Measurements from ENCODE around the gene SULT1C3.

Gene SULT1C3

DNA sequence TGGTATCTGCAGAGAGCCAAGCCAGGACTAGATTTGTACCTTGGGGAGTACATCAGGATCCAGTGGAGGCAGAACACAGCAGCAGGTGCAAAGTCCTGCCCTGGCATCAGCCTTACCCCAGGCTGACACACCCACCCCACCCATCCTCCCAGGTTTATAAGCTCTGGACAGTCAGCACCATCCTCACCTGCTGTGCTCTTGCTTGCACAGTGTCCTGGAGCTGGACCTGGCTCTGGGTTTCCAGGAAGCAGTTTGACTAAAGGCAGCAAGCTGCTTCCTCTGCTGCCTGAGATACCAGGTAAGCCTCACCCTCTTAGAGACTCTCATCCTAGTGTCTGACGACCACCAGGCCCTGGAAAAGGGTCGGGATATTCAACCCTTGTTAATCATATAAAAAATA is at the start of gene SULT1C3:
Gene SULT1C3 (plus strand): TSS at position 183 of the 400 bp plus-strand sequence. CDS start 7,227 bp downstream, outside the sequence.
- DNase-seq, result no peak

DNA sequence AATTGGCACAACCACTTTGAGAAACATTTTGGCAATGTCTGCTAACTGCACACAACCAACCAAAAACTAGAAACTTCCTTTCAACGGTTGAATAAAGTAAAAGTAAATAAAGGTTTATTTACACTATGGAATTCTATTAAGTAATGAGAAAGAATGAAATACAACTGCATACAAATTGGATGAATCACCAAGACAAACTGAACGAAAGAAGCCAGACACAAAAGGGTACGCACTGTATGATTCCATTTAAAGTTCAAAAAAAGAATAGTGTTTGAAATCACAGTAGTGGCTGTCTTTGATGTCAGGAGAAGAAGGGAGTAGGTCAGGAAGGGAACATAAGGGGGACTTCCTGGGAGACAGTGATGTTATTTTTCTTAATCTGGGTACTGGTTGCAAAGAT is 46.5 kb upstream of the SULT1C3 start:
- no peak for DNase-seq

DNA sequence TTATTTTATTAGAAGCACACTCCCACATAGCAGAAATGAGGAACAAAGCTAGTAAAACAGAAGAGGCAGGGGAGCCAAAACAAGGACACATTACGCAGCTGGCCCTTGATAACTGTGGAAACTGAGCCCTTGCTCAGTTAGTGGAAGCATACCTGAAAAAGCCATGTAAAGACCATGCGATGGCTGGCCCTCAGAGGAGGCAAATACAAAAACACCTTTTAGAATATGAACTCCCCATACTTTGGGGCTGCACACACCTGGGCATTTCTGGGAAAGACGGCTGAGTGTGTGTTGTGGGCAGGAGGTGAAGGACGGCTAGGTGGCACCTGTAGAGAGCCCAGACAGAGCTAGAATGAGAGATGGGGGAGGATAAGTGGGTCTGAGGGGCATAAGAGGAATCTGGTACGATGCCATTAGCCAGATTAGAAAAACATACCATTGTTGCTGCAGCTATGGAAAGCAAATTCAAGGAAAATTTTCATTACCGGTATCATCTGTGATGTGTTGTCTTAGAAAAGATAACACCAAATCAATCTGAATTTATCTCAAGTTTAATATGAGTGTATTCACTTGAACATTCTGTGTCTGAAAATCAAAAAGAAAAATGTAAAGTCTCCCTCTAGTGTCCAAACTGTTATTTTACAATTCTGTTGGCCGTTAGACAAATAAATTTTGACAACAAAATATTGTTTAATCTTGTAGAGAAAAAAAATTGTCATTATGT is 45.2 kb upstream of the SULT1C3 start:
- DNase-seq, result peak; percentile 54

DNA sequence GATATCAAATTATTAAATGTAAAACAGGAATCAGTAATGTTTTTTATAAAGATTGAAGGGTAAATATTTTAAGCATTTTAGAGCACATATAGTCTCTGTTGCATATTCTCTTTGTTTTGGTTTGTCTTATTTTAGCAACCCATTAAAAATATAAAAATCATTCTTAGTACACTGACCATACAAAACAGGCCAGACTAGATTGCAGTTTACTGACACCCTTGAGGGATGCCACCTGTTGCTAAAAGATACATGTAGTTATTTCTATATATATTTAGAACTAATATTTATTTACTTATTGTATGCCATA is 44.7 kb upstream of the SULT1C3 start:
- DNase-seq, result no peak

DNA sequence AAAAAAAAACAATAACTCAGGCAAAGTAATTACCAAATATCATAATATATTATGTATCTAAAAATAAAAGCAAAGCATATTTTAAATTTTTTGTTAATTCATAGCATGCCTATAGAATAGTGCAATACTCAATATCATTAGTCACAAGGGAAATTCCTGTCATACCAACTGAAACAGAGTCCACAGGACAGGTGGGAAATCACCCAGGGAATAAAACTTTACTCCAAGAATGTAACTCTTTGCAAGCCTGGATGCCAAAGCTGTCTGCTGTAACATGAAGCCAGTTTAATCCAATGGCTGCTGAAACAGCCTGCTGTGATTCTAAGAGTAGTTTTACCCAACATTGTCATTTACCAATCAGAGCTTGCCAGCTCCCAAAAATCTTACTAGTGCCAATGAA is 40.0 kb upstream of the SULT1C3 start:
- DNase-seq, result no peak

DNA sequence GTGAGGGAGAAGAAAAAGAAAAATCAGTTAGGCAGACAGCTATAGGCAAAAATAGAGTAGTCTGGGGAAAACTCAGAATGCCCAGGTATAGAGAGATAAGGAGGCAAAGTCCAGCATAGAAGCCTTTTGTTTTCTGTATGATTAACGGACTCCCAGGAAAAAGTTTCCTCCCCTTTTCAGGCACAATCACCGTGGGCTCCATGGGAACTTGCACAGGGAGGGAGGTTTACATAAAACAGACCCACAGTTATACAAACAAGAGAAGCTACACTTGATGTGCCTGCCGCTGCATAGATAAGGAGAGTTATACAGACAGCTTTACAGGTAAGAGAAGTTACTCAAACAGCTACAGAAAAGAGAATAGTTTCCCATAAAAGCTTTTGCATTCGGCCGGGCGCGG is 39.2 kb upstream of the SULT1C3 start:
- DNase-seq, result no peak

DNA sequence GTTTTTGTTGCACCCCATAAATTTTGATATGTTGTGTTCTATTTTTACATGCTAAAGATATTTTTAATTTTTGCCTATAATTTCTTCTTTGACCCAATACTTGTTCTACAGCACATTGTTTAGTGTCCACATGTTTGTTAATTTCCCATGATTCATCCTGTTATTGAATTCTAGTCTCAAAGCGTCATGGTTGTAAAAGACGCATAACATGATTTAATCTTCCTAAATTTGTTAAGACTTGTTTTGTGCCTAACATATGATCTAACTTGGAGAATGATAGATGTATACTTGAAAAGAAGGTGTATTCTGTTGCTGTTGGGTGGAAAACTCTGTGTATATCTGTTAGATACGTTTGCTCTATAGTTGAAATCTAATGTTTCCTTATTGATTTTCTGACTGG is 27.1 kb upstream of the SULT1C3 start:
- no peak for DNase-seq

DNA sequence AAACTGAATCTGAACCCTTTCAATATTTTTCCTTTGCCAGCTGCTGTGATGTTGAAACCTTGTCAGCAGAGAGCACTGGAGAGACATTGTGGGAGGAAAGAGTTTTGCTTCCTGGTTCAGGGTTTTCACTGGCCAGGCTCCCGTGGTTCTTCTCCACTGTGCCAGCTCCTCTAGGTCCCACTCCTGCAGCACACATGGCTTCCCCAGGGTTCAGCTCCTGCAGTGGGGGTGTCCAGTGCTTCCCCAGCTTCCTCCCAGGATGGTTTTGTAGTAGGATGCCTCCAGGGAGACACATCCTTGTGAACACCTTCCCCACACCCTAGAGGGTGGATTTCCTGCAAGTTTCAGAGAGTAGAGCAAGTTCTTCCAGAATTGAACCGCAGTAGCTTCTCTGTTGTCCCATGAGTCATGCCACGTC is 24.0 kb upstream of the SULT1C3 start:
- DNase-seq, result peak; percentile 49

DNA sequence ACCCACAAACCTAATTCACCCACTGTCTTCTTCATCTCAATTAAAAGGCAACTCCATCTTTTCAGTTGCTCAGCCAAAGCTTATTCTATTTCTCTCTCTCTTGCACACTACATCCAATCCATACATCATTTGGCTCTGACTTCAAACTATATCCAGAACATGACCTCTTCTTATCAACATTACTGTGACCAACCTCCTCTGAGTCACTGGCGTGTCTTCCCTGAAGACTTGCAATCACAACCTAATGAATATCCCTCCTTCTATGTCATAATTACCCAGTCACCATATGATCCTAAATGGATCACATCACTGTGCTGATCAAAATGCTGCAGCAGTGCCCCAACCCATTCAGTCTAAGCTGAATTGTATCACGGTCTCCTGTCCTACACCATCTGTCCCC is 22.6 kb upstream of the SULT1C3 start:
- no peak for DNase-seq

DNA sequence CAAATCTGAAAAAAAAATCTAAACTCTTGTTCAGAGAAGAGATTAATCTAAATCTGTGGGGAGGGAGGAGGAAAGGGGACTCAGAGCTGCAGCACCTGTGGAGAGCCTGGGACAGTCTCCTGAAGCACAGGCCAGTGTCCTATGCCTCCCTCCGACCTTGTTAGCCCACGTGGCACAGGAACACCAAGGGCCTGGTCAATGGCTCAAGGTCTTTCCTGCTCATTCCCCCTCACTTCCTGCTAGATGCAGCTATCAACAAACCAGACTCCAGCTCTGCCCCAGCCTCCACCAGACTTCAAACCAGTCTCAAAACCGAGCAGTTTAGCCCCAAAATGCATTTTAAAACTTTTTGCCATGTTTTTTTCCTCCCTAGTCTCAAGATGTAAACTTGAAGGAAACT is 20.1 kb upstream of the SULT1C3 start:
- DNase-seq, result no peak

DNA sequence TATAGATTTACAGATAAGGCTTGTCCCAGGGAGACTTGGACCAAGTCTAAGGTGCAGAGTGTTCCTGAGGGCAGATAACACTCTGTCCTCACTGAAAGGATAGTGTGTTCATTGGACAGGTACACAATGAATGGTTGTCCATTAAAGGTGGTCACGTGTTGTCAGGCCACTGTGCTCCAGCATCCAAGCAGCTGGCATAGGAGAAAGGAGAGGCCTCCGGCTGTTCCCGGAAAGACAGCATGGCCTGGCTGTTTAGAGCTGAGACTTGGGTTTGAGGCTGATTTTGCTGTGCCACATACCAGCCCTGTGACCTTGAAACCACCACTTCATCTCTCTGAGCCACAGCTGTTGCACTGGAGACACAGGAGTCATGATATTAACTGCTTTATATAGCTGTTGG is 19.6 kb upstream of the SULT1C3 start:
- no peak for DNase-seq

DNA sequence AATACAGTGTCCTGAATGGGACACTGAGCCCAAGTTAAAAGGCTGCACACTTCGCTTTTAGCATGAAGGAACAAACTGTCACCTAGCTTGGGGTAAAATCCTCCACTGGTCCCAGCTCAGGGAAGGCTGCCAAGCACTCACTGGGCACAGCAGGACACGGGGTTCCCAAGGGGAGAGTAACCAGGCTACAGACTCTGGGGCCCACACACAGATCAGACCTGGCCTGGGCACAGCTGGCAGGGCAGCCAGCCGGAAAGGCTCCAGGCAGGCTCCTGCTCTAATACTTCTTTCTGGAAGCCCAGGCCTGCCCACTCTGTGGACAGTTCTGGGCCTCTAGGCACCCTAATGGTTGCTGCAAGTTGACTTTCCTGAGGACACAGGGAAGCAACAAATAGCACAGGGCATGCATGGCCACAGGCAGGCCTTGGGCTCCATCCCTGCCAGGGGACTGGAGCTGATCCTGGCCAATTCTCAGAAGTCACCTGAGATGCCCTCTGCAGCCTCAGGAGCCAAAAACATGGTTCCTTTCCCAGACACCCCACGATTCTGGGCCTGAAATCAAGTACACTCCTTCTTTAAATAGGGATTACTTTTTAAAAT is 18.7 kb upstream of the SULT1C3 start:
- no peak for DNase-seq

DNA sequence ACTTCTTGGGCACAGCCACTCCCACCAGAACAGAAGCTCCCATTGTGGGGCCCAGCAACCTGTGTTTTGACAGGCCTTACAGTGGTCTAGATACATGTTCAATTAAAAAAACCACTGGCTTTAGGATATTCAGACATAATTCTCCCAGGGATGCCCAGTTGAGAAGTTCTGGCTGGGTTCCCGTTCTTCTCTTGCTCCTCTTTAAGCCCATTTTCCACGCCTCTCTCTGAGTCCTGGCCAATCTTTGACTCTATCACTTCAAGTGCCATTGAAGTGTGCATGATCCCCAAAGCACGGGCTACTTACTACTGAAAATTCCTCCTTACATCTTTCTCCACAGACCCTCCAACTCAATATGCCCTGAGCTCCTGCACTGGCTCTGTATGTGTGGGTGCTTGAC is 17.5 kb upstream of the SULT1C3 start:
- DNase-seq, result no peak

DNA sequence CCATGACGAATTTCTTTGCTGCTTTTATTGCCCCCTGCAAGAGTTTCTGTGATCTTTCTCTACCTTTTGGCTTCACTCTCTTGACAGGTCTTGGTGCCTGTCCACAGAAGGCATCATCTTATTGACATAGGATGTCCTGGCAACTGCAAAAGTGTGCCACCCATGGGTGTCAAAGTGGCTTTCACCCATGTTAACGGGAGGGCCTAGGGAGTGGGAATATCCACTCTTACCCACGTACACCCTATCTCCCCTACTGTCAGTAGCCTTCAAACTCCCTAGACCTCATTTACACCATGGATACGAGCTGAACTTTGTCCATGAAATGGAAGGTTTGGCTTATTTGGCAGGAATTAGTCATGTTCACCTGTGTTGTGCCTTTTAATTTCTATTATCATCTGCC is 16.2 kb upstream of the SULT1C3 start:
- DNase-seq, result no peak

DNA sequence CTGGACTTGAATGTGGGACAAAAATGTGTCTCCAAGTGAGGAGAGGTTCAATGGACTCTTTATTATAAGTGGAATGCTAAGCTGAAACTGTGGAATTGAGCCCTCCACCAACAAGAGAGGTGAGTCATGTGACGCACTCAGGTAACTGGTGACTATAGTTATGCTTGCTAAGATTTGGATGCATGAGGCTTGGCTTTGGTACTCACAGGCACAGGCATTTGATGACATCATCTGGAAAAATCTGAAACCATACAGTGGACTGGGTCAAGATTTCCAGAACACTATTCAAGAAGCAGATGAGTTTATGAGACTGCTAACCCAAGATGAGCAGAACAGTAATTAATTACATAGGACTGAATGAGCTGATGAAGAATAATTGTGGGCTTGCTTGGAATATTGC is 15.7 kb upstream of the SULT1C3 start:
- DNase-seq, result no peak

DNA sequence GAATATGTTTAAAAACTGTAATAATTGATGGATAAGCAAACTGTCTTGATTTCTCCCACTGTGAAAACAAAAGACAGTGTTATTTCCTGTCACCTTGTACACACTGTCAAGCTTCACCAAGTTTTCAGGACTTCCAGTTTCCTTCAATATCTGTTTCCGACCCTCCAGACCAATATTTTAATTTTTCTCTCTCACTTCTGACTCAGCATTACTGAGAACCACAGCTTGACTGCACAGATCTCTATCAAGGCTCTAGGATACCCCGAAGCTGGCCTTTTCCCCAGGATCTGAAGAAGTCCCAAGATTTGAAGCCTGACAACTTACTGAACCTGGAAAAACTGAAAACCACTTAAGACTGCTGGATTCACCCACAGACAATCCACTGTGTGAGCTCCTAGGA is 13.2 kb upstream of the SULT1C3 start:
- DNase-seq, result no peak

DNA sequence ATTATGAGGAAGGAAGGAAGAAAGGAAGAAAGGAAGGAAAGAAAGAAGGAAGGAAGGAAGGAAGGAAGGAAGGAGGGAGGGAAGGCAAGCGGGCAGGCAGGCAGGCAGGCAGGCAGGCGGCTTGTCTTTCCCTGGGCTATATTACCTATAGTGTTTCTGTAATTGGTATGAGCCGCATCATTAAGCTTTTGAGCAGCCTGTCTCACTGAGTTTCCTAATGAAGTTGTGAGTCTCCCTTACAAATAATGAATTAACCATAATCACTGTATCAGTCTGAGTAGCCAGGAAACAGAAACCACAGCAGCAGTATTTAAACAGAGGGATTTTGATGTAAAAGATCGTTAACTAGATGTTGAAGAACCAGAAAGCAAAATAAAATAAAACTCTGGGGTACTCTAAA is 11.8 kb upstream of the SULT1C3 start:
- DNase-seq, result no peak

DNA sequence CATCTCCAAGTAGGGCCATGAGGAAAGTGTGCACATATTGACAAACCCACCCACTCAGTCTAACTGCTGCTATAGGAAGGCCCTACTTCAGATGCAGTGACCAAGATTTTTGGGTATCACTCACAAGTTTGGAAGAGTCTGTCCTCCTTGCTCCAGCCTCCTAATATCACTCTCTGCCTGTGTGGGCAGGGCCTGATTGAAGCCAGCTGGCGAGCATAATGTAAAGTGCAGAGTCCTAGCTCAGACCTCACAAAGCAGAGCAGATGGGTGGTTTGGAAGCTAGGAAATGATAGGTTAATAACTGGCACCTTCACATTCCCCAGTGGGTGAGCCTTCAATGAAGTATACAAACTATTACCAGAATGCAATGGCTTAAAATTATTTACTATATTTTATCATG is 11.2 kb upstream of the SULT1C3 start:
- DNase-seq, result no peak

DNA sequence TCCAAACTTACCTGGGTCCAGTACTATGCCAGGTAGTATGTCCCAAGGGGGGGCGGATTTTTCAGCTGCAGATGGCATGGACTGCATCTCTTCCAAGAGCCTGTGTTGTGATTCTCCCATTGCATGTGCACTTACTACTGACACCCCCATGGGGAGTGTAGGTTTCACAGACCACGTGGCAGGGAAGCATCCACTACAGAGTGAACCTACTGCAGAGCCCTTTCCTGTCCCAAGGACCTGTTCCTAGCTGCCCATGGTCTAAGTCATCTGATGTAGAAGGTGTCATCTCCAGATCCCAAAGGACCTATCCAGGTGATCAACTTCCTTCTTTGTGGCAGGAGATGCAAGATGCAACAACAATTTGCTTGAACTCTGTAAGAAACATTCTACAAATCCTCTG is 9.9 kb upstream of the SULT1C3 start:
- no peak for DNase-seq

DNA sequence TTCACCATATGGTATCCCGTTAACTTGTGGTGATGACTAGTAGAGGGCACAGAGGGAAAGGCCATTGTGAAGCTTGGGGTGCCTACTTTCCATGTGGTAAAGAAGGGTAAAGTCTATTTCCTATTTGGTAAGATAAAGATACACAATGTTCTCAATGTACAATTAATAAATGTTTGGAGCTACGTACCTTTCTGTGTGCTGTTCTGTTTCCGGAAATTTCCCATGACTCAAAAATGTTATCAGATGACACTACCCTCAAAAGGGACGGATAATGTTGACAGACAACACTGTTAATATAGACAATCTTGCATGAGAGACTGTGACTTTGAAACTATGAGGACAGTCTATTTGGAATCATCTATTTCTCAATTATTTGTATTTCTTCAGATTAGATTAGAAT is 4.2 kb upstream of the SULT1C3 start:
- no peak for DNase-seq

DNA sequence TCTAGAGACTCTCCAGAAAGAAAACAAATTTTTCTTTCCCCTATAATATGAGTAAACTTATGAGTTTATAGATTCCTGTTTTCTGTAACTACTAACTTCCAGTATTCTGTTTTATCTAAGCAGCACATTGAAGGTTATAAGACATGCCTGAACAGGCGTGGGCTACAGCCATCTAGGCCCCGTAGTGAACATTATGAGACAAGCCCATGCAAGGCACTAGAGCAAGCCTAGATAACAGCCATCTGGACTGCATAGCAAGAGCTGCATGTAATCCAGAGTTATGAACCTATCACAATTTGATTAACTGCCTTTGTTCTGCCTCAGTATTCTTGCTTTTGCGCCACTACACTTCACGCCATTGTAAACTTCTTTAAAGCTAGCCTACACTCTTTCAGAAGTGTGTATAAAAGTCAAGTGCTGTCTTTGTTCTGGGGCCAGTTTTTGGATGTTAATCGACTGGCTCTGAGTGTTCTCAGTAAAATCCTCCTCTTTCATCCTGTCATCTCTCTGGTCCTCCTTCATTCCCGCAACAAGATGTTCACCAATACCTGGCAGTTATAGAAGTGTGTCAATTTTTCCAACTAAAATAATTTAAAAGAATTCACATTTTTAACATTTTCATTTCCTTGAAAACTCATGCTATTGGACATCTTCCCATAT is 3.0 kb upstream of the SULT1C3 start:
- DNase-seq, result no peak

DNA sequence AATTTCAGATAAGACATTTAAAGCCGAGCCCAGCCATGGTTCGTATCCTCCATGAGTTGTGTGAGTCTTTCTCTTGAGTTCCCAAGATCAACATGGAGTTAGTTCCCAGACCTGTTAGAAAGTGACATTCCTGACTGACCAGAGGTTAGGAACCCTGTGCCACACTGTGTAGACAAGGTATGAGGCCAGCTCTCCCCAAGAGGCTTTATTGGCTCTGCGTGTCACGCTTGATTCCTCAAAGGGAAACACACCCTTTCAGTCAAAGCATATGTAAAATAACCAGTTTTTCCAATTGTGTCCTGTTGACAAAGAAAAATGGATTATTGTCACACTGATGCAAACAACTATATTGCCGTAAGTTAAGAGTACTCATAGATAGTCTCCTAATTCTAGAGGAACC is 1.2 kb downstream of the SULT1C3 start:
- no peak for DNase-seq

DNA sequence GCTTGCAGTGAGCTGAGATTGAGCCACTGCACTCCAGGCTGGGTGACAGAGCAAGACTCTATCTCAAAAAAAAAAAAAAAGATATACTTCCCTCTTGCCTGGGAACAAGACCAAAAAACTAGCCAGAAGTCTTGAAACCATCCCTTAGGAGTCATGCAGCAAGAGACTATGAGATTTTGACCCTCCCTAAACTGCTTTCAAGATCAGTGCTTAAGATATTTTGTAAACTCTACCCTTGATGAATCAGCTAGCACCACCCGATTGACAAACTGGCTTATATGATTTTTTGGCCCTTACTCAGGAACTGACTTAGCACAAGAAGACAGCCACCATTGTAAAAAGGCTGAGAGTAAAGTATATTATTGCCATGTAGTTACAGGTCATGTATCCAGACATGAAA is 3.8 kb downstream of the SULT1C3 start:
- no peak for DNase-seq

DNA sequence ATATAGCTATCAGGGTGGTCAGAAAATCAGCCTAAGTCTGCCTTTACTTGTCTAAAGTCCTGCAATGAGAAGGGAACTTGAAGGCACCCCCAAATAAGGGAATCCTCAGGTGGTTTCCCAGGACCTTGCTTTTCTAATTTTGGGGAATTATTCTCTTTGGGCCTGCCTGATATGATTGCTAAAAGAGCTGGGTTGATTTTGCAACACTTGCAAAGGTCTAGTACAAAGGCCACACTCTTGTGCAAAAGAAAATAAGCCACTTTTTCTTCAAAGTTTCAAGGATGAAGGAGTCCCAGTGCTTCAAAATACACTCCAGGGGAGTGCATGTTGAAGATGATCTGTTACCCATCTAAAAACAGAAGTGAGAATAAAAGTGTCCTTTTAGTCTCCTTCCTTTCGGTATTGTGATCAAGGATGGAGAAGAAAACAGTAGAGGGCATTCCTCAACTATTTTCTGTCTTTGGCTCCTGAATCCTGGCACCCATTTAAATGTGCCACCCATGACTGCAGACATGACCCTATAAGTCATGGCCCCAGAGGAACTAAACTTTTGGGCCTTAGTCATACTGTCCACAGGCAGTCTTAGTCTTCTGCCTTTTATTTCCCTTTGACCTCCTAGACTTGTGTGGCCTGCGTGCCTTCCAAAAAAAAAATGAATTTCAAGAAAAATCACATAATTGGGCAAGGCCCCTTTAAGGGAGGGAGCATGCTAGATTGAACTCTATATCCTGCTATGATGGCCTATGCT is 5.1 kb downstream of the SULT1C3 start:
- DNase-seq, result no peak

Data from NCI-H510A treated with DMSO at 0.1 percent for 48 hours (cell line).